Trophoblast cell (in vitro differentiated cells and primary cell): ENCODE data around the gene ENO1.
"Not testable (repeated sequence)": the region's sequence is repeated elsewhere in the genome, so short reads cannot be mapped to it uniquely, and the experiment has no call there.

Source experiments
- DNase-seq, 2 donors: peaks; one replicate each; pipeline ENCODE4 v3.0.0-alpha.2; 2016
- H2AFZ ChIP-seq: 2 replicates; pipeline ENCODE4 v1.6.1; 2013; ENCODE audit warnings: low read length, moderate library complexity, mild to moderate bottlenecking; ENCODE audit not compliant: insufficient read depth, poor library complexity
- H2AK5ac ChIP-seq: 2 replicates; pipeline ENCODE4 v1.6.1; 2013; ENCODE audit warnings: mild to moderate bottlenecking, low read length
- H2BK120ac ChIP-seq: 2 replicates; pipeline ENCODE4 v1.6.1; 2013; ENCODE audit warnings: low read length, mild to moderate bottlenecking, moderate library complexity; ENCODE audit not compliant: insufficient read depth, poor library complexity
- H2BK12ac ChIP-seq: 2 replicates; pipeline ENCODE4 v1.6.1; 2013; ENCODE audit warnings: mild to moderate bottlenecking, low read length, moderate library complexity
- H2BK5ac ChIP-seq: 2 replicates; pipeline ENCODE4 v1.6.1; 2013; ENCODE audit warnings: low read length, low read depth, moderate library complexity, mild to moderate bottlenecking; ENCODE audit not compliant: poor library complexity
- H3K14ac ChIP-seq: 2 replicates; pipeline ENCODE4 v1.6.1; 2013; ENCODE audit warnings: mild to moderate bottlenecking, low read length
- H3K18ac ChIP-seq: 2 replicates; pipeline ENCODE4 v1.6.1; 2013; ENCODE audit warnings: mild to moderate bottlenecking, low read length
- H3K23ac ChIP-seq: 2 replicates; pipeline ENCODE4 v1.6.1; 2013; ENCODE audit warnings: low read length
- H3K27ac ChIP-seq: 2 replicates; pipeline ENCODE4 v1.5.1; 2013; ENCODE audit warnings: low read depth, mild to moderate bottlenecking, inconsistent platforms, low read length, moderate library complexity
- H3K27me3 ChIP-seq: 2 replicates; pipeline ENCODE4 v1.6.1; 2013; ENCODE audit warnings: inconsistent platforms, mild to moderate bottlenecking, low read length, moderate library complexity; ENCODE audit not compliant: insufficient read depth
- H3K36me3 ChIP-seq, 2 experiments: 1 replicate in 1 of 2; 2 replicates in 1 of 2; pipeline ENCODE4 v1.6.1; 2013; ENCODE audit warnings: low read length in 2 of 2, mild to moderate bottlenecking in 2 of 2, moderate library complexity in 1 of 2; ENCODE audit not compliant: insufficient read depth in 2 of 2, control insufficient read depth in 1 of 2
- H3K4ac ChIP-seq: 2 replicates; pipeline ENCODE4 v1.6.1; 2013; ENCODE audit warnings: low read depth, mild to moderate bottlenecking, low read length, moderate library complexity
- H3K4me1 ChIP-seq, 2 experiments: 1 replicate in 1 of 2; 2 replicates in 1 of 2; pipeline ENCODE4 v1.6.1; 2013; ENCODE audit warnings: low read length in 2 of 2, mild to moderate bottlenecking in 2 of 2, moderate library complexity in 1 of 2; ENCODE audit not compliant: insufficient read depth in 2 of 2, control insufficient read depth in 1 of 2
- H3K4me2 ChIP-seq: 2 replicates; pipeline ENCODE4 v1.6.1; 2013; ENCODE audit warnings: inconsistent platforms, mild to moderate bottlenecking, low read length, moderate library complexity
- H3K4me3 ChIP-seq: 2 replicates; pipeline ENCODE4 v1.5.1; 2013; ENCODE audit warnings: mild to moderate bottlenecking, low read depth, low read length, inconsistent platforms
- H3K79me1 ChIP-seq: one replicate; pipeline ENCODE4 v1.6.1; 2013; ENCODE audit warnings: low read length
- H3K79me2 ChIP-seq: 2 replicates; pipeline ENCODE4 v1.6.1; 2013; ENCODE audit warnings: low read length, mild to moderate bottlenecking; ENCODE audit not compliant: control insufficient read depth, insufficient read depth, poor library complexity
- H3K9ac ChIP-seq: 2 replicates; pipeline ENCODE4 v1.6.1; 2013; ENCODE audit warnings: mild to moderate bottlenecking, low read length
- H3K9me3 ChIP-seq: 2 replicates; pipeline ENCODE4 v1.6.1; 2013; ENCODE audit warnings: low read depth, mild to moderate bottlenecking, control low read depth, inconsistent platforms, low read length; ENCODE audit not compliant: insufficient read depth
- H4K12ac ChIP-seq: 2 replicates; pipeline ENCODE4 v1.6.1; 2013; ENCODE audit warnings: low read depth, mild to moderate bottlenecking, low read length, moderate library complexity
- H4K8ac ChIP-seq: 2 replicates; pipeline ENCODE4 v1.6.1; 2013; ENCODE audit warnings: low read depth, mild to moderate bottlenecking, low read length, moderate library complexity
- H4K91ac ChIP-seq: one replicate; pipeline ENCODE4 v1.6.1; 2013; ENCODE audit warnings: low read depth, mild to moderate bottlenecking, low read length, moderate library complexity
- WGBS: extraction: QIAGEN DNeasy Blood & Tissue Kit; methylation state at CpG from one replicate; pipeline ENCODE4 v1.1.7; 2013; ENCODE audit warnings: missing lambda C conversion rate; ENCODE audit not compliant: insufficient read length, insufficient coverage; ENCODE audit errors: extremely low coverage; 5-methylcytosine and 5-hydroxymethylcytosine counted together

Gene ENO1

GRCh38 chr1:8889925-8890785 is 11.7 kb upstream of the ENO1 start:
- Histone ChIP-seq H3K4ac (peak overlapping the region; percentile 3), H3K9ac (no peak overlapping the region)
- no CpG with 5 or more reads among the region's 18 CpGs for WGBS

GRCh38 chr1:8889103-8889846 is 10.8 kb upstream of the ENO1 start:
- no peak overlapping the region for H2BK120ac ChIP-seq
- H4K91ac ChIP-seq, result no peak overlapping the region
- H2AFZ ChIP-seq, result no peak overlapping the region
- peak overlapping the region; percentile 15 for H2BK12ac ChIP-seq
- no peak overlapping the region for H3K27ac ChIP-seq
- H3K79me1 ChIP-seq, result peaks cover 4% of the 10 kb centered on the region
- no peak overlapping the region for H2AK5ac ChIP-seq
- H3K23ac ChIP-seq, result no peak overlapping the region
- no peak overlapping the region for H3K4me2 ChIP-seq
- H3K14ac ChIP-seq, result no peak overlapping the region
- no peaks in the 10 kb centered on the region for H3K79me2 ChIP-seq
- H3K4me3 ChIP-seq, result no peak overlapping the region
- H3K4ac ChIP-seq, result no peak overlapping the region
- no peak overlapping the region for H3K18ac ChIP-seq
- no peak overlapping the region for H4K8ac ChIP-seq
- H3K27me3 ChIP-seq, result no peaks in the 10 kb centered on the region
- H2BK5ac ChIP-seq, result no peak overlapping the region
- H3K4me1 ChIP-seq, result peaks cover 6% of the 10 kb centered on the region in 2 experiments
- no peak overlapping the region for H3K9ac ChIP-seq
- no CpG with 5 or more reads among the region's 11 CpGs for WGBS
- peak; percentile 29 to 60 for DNase-seq
- H3K9me3 ChIP-seq, result no peaks in the 10 kb centered on the region
- no peak overlapping the region for H4K12ac ChIP-seq
- H3K36me3 ChIP-seq, result no peaks in the 10 kb centered on the region

More at GRCh38 chr1:8889925-8890785, 11.7 kb upstream of the ENO1 start:
- H3K27ac ChIP-seq, result no peak overlapping the region
- H3K4me3 ChIP-seq, result no peak overlapping the region
- H2AK5ac ChIP-seq, result peak overlapping the region; percentile 3
- H4K91ac ChIP-seq, result peak overlapping the region; percentile 71
- H3K79me2 ChIP-seq, result no peaks in the 10 kb centered on the region
- no peak overlapping the region for H3K4me2 ChIP-seq
- H2AFZ ChIP-seq, result peak overlapping the region; percentile 6
- peaks cover 6% of the 10 kb centered on the region in 2 experiments for H3K4me1 ChIP-seq
- no peaks in the 10 kb centered on the region for H3K36me3 ChIP-seq
- H3K23ac ChIP-seq, result no peak overlapping the region
- H4K12ac ChIP-seq, result no peak overlapping the region
- H3K14ac ChIP-seq, result peak overlapping the region; percentile 31
- peaks cover 3% of the 10 kb centered on the region for H3K79me1 ChIP-seq
- no peaks in the 10 kb centered on the region for H3K9me3 ChIP-seq
- H2BK5ac ChIP-seq, result peak overlapping the region; percentile 5
- no peaks in the 10 kb centered on the region for H3K27me3 ChIP-seq
- DNase-seq, result peak in 1 of 2 donors; percentile 27
- peak overlapping the region; percentile 34 for H2BK12ac ChIP-seq
- H2BK120ac ChIP-seq, result peak overlapping the region; percentile 50
- H4K8ac ChIP-seq, result peak overlapping the region; percentile 24
- H3K18ac ChIP-seq, result peak overlapping the region; percentile 5

- Histone ChIP-seq H2BK120ac (no peak overlapping the region), H3K4me1 (peaks cover 9 to 10% of the 10 kb centered on the region in 2 experiments), H3K27me3 (no peaks in the 10 kb centered on the region), H2BK5ac (no peak overlapping the region), H2BK12ac (no peak overlapping the region), H2AFZ (no peak overlapping the region), H4K91ac (no peak overlapping the region), H3K79me2 (no peaks in the 10 kb centered on the region), H3K79me1 (peaks cover 4% of the 10 kb centered on the region), H3K18ac (no peak overlapping the region), H3K4me2 (no peak overlapping the region), H2AK5ac (no peak overlapping the region), H4K8ac (no peak overlapping the region), H3K4me3 (no peak overlapping the region), H4K12ac (no peak overlapping the region), H3K9ac (no peak overlapping the region), H3K36me3 (no peaks in the 10 kb centered on the region), H3K27ac (no peak overlapping the region), H3K14ac (no peak overlapping the region), H3K23ac (no peak overlapping the region), H3K4ac (no peak overlapping the region), H3K9me3 (no peaks in the 10 kb centered on the region)
- no peak for DNase-seq
- WGBS, result no CpG with 5 or more reads among the region's 2 CpGs
Observed at GRCh38 chr1:8886589-8886988, 8.1 kb upstream of the ENO1 start.

GRCh38 chr1:8886031-8886524 is 7.6 kb upstream of the ENO1 start:
- not testable (repeated sequence) for H3K79me2 ChIP-seq, H2AFZ ChIP-seq, H3K18ac ChIP-seq, H3K36me3 ChIP-seq, H3K4me3 ChIP-seq, H3K4me2 ChIP-seq, H3K23ac ChIP-seq, H3K27ac ChIP-seq, H3K9ac ChIP-seq, H3K4me1 ChIP-seq, H3K27me3 ChIP-seq, H2BK5ac ChIP-seq, H2AK5ac ChIP-seq, H2BK12ac ChIP-seq, DNase-seq, H4K8ac ChIP-seq, H4K12ac ChIP-seq, H3K79me1 ChIP-seq, H2BK120ac ChIP-seq, H3K9me3 ChIP-seq, H3K4ac ChIP-seq, H3K14ac ChIP-seq
- WGBS, result no CpG with 5 or more reads among the region's 9 CpGs
- peak overlapping the region; percentile 26 for H4K91ac ChIP-seq
